Naive thymus-derived CD8-positive, alpha-beta T cell (primary cell): ENCODE data around the gene MRPL14. TPM values are rescaled to one million over a fixed set of nuclear protein-coding genes. Genes with fewer than 3 reads are reported as not detected.

ENCODE experiments used
- ATAC-seq, 2 donors: fragments of 150-1000 bp; cut with Tn5 transposase in 1 of 2; sonication (Bioruptor Pico), chemical (Tn5 transposase) in 1 of 2; 1 replicate in 1 of 2; 2 replicates in 1 of 2; pipeline ENCODE4 v1.10.0; 2021; ENCODE audit warnings: mild to moderate bottlenecking in 2 of 2, moderate library complexity in 2 of 2
- POLR2A ChIA-PET: fragments of 350-600 bp; sonication (Branson Sonifier 250); formaldehyde crosslinking; loops from one replicate; lab custom pipeline; 2021; ENCODE audit warnings: antibody characterized with exemption; lab: Charles Lee
- DNase-seq, 10 donors: peaks; one replicate each; pipeline versions ENCODE4 v3.0.0 to v3.0.0-alpha.2; 2020 to 2022
- H3K27ac Mint-ChIP-seq, 10 donors: one replicate each; pipeline ENCODE4 v1.8.0; 2020 to 2022; ENCODE audit warnings: mild to moderate bottlenecking in 10 of 10, mixed read lengths in 10 of 10, moderate library complexity in 4 of 10, inconsistent platforms in 1 of 10
- H3K27me3 Mint-ChIP-seq, 5 donors: one replicate each; pipeline ENCODE4 v1.8.0; 2021 to 2022; ENCODE audit warnings: mixed read lengths in 5 of 5
- H3K36me3 Mint-ChIP-seq, 3 donors: one replicate each; pipeline ENCODE4 v1.8.0; 2020 to 2022; ENCODE audit warnings: mixed read lengths in 3 of 3, mild to moderate bottlenecking in 2 of 3, inconsistent platforms in 1 of 3
- H3K4me1 Mint-ChIP-seq, 4 donors: one replicate each; pipeline ENCODE4 v1.8.0; 2021 to 2022; ENCODE audit warnings: mixed read lengths in 4 of 4
- H3K4me3 Mint-ChIP-seq, 10 donors: one replicate each; pipeline ENCODE4 v1.8.0; 2020 to 2022; ENCODE audit warnings: mild to moderate bottlenecking in 10 of 10, mixed read lengths in 10 of 10, moderate library complexity in 6 of 10, inconsistent platforms in 1 of 10
- H3K9me3 Mint-ChIP-seq, 9 donors: one replicate each; pipeline ENCODE4 v1.8.0; 2020 to 2022; ENCODE audit warnings: mixed read lengths in 9 of 9, mild to moderate bottlenecking in 3 of 9, inconsistent platforms in 1 of 9, moderate library complexity in 1 of 9
- polyA plus RNA-seq, 3 donors: library from polyadenylated mRNA; unstranded; fragments of 300-500 nt; fragmentation: Illumina TruSeq; gene quantifications; one replicate each; pipeline ENCODE4 v1.2.3, GENCODE V29; 2021
- total RNA-seq, 8 experiments: library from RNA in 2 of 8; stranded (reverse) in 2 of 8; gene quantifications; one replicate each; pipeline ENCODE4 v1.2.3 and lab custom pipeline; 2021 to 2026

MRPL14 gene
- total and polyA plus RNA-seq, 5 experiments from 2014 or later = 17.0 to 89.3 (median 76.5) TPM

GRCh38 chr6:44063561-44064059 lies 63.6 kb downstream of the MRPL14 start:
- Mint-ChIP-seq H3K36me3 (no peaks in the 10 kb centered on the region), H3K9me3 (peaks cover 0 to 11% (median 0%) of the 10 kb centered on the region in 9 donors), H3K27me3 (peaks cover 0 to 13% (median 5%) of the 10 kb centered on the region in 5 donors), H3K4me3 (no peak overlapping the region), H3K27ac (peak overlapping the region in 1 of 10 donors; percentile 28), H3K4me1 (peaks cover 0 to 4% (median 0%) of the 10 kb centered on the region in 4 donors)
- DNase-seq (no peak), ATAC-seq (no peak)
- POLR2A ChIA-PET = no interaction called here

Other genes starting within 250 kb of the MRPL14 start
- gene TMEM63B, start 102 bp upstream of the MRPL14 start, total RNA-seq = 10 to 100 TPM; 15.5 to 15.9 TPM
- gene TMEM63B, start 102 bp upstream of the MRPL14 start, polyA plus RNA-seq = 1 to 10 TPM in 1 of 3 donors, under 1 TPM in 2; 0.26 to 2.2 (median 0.96) TPM
- not detected for gene CAPN11, start 31.4 kb upstream of the MRPL14 start, total RNA-seq
- not detected for gene CAPN11, start 31.4 kb upstream of the MRPL14 start, polyA plus RNA-seq
- gene MYMX, start 89.5 kb upstream of the MRPL14 start, total RNA-seq = not detected
- gene MYMX, start 89.5 kb upstream of the MRPL14 start, polyA plus RNA-seq = not detected
- gene SLC29A1, start 96.1 kb upstream of the MRPL14 start, total RNA-seq = 1 to 10 TPM; 1.3 to 2.3 TPM
- 1 to 10 TPM; 2.0 to 2.6 (median 2.5) TPM for gene SLC29A1, start 96.1 kb upstream of the MRPL14 start, polyA plus RNA-seq
- gene HSP90AB1, start 119.6 kb upstream of the MRPL14 start, total RNA-seq = 100 to 1,000 TPM; 480 to 502 TPM
- gene HSP90AB1, start 119.6 kb upstream of the MRPL14 start, polyA plus RNA-seq = 100 to 1,000 TPM; 420 to 607 (median 518) TPM
- 10 to 100 TPM; 18.0 to 18.3 TPM for gene SLC35B2, start 130.1 kb upstream of the MRPL14 start, total RNA-seq
- gene SLC35B2, start 130.1 kb upstream of the MRPL14 start, polyA plus RNA-seq = 10 to 100 TPM; 31.9 to 40.1 (median 39.0) TPM
- gene NFKBIE, start 138.1 kb upstream of the MRPL14 start, total RNA-seq = 10 to 100 TPM; 11.4 to 14.4 TPM
- gene NFKBIE, start 138.1 kb upstream of the MRPL14 start, polyA plus RNA-seq = 1 to 10 TPM; 2.7 to 4.1 (median 3.6) TPM
- not detected for gene TMEM151B, start 143.0 kb upstream of the MRPL14 start, total RNA-seq
- gene TMEM151B, start 143.0 kb upstream of the MRPL14 start, polyA plus RNA-seq = not detected
- gene AARS2, start 185.9 kb upstream of the MRPL14 start, total RNA-seq = 10 to 100 TPM; 23.8 to 24.1 TPM
- 10 to 100 TPM in 1 of 3 donors, 1 to 10 TPM in 2; 5.2 to 13.5 (median 6.3) TPM for gene AARS2, start 185.9 kb upstream of the MRPL14 start, polyA plus RNA-seq
- not detected for gene SPATS1, start 215.2 kb upstream of the MRPL14 start, total RNA-seq
- not detected for gene SPATS1, start 215.2 kb upstream of the MRPL14 start, polyA plus RNA-seq